Measurements from ENCODE around the gene TMED6.

TMED6 gene

DNA sequence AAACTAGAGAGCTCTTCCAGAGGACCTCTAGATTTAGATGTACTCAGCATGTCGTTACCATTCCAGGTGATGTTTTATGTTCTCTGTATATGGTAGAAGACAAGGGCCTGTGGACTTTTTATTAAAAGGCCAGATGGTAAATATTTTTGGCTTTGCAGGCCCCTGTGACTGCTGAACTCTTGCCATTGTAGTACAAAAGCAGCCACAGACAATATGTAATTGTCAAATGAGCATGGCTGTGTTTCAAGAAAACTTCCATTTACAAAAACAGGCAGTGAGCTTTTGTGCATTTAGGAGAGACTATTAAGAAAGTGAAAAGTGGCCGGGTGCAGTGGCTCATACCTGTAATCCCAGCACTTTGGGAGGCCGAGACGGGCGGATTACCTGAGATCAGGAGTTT, 7.4 kb downstream of the TMED6 start:
- TF ChIP-seq, protein P1, sequence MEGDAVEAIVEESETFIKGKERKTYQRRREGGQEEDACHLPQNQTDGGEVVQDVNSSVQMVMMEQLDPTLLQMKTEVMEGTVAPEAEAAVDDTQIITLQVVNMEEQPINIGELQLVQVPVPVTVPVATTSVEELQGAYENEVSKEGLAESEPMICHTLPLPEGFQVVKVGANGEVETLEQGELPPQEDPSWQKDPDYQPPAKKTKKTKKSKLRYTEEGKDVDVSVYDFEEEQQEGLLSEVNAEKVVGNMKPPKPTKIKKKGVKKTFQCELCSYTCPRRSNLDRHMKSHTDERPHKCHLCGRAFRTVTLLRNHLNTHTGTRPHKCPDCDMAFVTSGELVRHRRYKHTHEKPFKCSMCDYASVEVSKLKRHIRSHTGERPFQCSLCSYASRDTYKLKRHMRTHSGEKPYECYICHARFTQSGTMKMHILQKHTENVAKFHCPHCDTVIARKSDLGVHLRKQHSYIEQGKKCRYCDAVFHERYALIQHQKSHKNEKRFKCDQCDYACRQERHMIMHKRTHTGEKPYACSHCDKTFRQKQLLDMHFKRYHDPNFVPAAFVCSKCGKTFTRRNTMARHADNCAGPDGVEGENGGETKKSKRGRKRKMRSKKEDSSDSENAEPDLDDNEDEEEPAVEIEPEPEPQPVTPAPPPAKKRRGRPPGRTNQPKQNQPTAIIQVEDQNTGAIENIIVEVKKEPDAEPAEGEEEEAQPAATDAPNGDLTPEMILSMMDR (IDR thresholded peaks at IDR 0.05; ENCODE audit: insufficient read depth, low read depth, low read length, missing control alignments), result no peak
- H3K4me3 ChIP-seq (ENCODE audit: low read length), result no peak overlapping the region
- DNase-seq (ENCODE audit: low read depth), result no peak

- TF ChIP-seq, protein P1 (IDR thresholded peaks at IDR 0.05; ENCODE audit: insufficient read depth, low read depth, low read length, missing control alignments), result no peak
- peak overlapping the region; percentile 93 for H3K4me3 ChIP-seq (ENCODE audit: low read length)
- peak; percentile 14 for DNase-seq (ENCODE audit: low read depth)
Observed at GRCh38 chr16:69340095-69340644, 11.4 kb downstream of the TMED6 start.

- peak; percentile 99 for DNase-seq (ENCODE audit: low read depth)
- TF ChIP-seq, protein P1 (IDR thresholded peaks at IDR 0.05; ENCODE audit: insufficient read depth, low read depth, low read length, missing control alignments), result peak; percentile 85
- H3K4me3 ChIP-seq (ENCODE audit: low read length), result peak within 1 kb of the TSS; percentile 93
Observed at GRCh38 chr16:69339289-69340094, 12.1 kb downstream of the TMED6 start, which contains the start of the genes COG8 and NIP7. COG8 (minus strand) TSS chr16:69339564; CDS start chr16:69339552, 12 bp downstream. NIP7 (plus strand) TSS chr16:69339772; CDS start chr16:69339830, 58 bp downstream.

GRCh38 chr16:69338557-69339288, 12.9 kb downstream of the TMED6 start:
- TF ChIP-seq, protein P1 (IDR thresholded peaks at IDR 0.05; ENCODE audit: insufficient read depth, low read depth, low read length, missing control alignments), result no peak
- DNase-seq (ENCODE audit: low read depth), result no peak
- peak overlapping the region; percentile 93 for H3K4me3 ChIP-seq (ENCODE audit: low read length)

DNA sequence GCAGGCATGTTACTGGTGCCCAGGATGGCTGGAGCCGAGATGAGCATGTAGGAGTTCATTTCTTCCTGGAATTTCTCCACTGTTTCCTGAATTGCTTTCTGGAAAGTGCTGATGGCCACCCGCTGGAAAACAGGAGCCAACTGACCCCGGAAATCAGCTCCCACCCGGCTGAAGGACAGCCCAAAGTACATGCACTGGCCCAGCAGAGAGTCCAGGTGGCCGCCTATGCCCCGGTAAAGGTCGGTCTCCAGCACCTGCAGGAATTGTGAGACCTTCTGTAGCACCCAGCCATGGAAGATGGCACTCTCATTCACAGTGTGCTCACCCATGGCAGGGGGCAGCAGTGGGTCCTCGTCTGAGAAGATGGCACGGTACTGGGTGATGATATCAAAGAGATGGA, 16.9 kb downstream of the TMED6 start:
- TF ChIP-seq, protein P1 (IDR thresholded peaks at IDR 0.05; ENCODE audit: insufficient read depth, low read depth, low read length, missing control alignments), result no peak
- DNase-seq (ENCODE audit: low read depth), result no peak
- H3K4me3 ChIP-seq (ENCODE audit: low read length), result no peak overlapping the region

GRCh38 chr16:69330286-69331109, 21.1 kb downstream of the TMED6 start, which contains the start of gene PDF:
PDF (minus strand) TSS chr16:69330588; CDS start chr16:69330570, 18 bp downstream.
- DNase-seq (ENCODE audit: low read depth), result peak; percentile 95
- H3K4me3 ChIP-seq (ENCODE audit: low read length), result peak within 1 kb of the TSS; percentile 73
- TF ChIP-seq, protein P1 (IDR thresholded peaks at IDR 0.05; ENCODE audit: insufficient read depth, low read depth, low read length, missing control alignments), result no peak
